IMR-90 (cell line): ENCODE measurements around the gene SUGP2. TPM values are rescaled to one million over a fixed set of nuclear protein-coding genes. Genes with fewer than 3 reads are reported as not detected.

Experiments used
- ATAC-seq: fragments of 200-7000 bp; cut with Tn5 transposase; 2 replicates; pipeline ENCODE4 v1.9.1; 2020; ENCODE audit warnings: low read depth, mild to moderate bottlenecking, moderate library complexity
- BruUV-seq: library from RNA; stranded (reverse); fragments of 400-500 nt; replicated peaks from 2 replicates; lab custom pipeline; 2021; lab: Mats Ljungman, UMichigan
- CTCF ChIA-PET: fragments of 300-600 bp; formaldehyde crosslinking; extraction: SDS; loops from one replicate; lab custom pipeline; 2021; ENCODE audit warnings: antibody characterized with exemption; lab: Yijun Ruan, JAX
- POLR2A ChIA-PET: fragments of 300-600 bp; sonication (Branson Sonifier 250); formaldehyde crosslinking; loops from one replicate; lab custom pipeline; 2022; ENCODE audit warnings: antibody characterized with exemption; ENCODE audit not compliant: unreplicated experiment; lab: Charles Lee
- DNase-seq: peaks from one replicate; pipeline ENCODE4 v3.0.0; 2013
- H2AFZ ChIP-seq: replicated peaks from 2 replicates; pipeline ENCODE3; 2013; ENCODE audit warnings: low read length, mild to moderate bottlenecking; ENCODE audit not compliant: poor library complexity
- H2AK5ac ChIP-seq: 2 replicates; pipeline ENCODE4 v1.6.1; 2013; ENCODE audit warnings: low read depth, low read length, inconsistent platforms
- H2AK9ac ChIP-seq: replicated peaks from 2 replicates; pipeline ENCODE3; 2013; ENCODE audit warnings: mild to moderate bottlenecking, low read depth, low read length, moderate library complexity; ENCODE audit not compliant: poor library complexity
- H2BK120ac ChIP-seq: 2 replicates; pipeline ENCODE4 v1.6.1; 2013; ENCODE audit warnings: low read depth, low read length, inconsistent platforms
- H2BK15ac ChIP-seq: 3 replicates; pipeline ENCODE4 v1.6.1; 2013; ENCODE audit warnings: low read depth, low read length, inconsistent platforms
- H2BK20ac ChIP-seq: 2 replicates; pipeline ENCODE4 v1.6.1; 2013; ENCODE audit warnings: low read depth, mild to moderate bottlenecking, inconsistent platforms, low read length, moderate library complexity
- H2BK5ac ChIP-seq: 2 replicates; pipeline ENCODE4 v1.6.1; 2013; ENCODE audit warnings: mild to moderate bottlenecking, low read depth, low read length, inconsistent platforms; ENCODE audit not compliant: poor library complexity, severe bottlenecking
- H3K14ac ChIP-seq: replicated peaks from 2 replicates; pipeline ENCODE4 v1.6.1; 2013; ENCODE audit warnings: low read depth, low read length, inconsistent platforms
- H3K18ac ChIP-seq: 2 replicates; pipeline ENCODE4 v1.6.1; 2013; ENCODE audit warnings: low read depth, low read length, control low read depth
- H3K23ac ChIP-seq: 2 replicates; pipeline ENCODE4 v1.6.1; 2013; ENCODE audit warnings: low read depth, low read length, inconsistent platforms
- H3K27ac ChIP-seq: 2 replicates; pipeline ENCODE4 v1.5.1; 2013; ENCODE audit warnings: mild to moderate bottlenecking, control low read depth, low read length; ENCODE audit not compliant: insufficient read depth
- H3K27me3 ChIP-seq: 2 replicates; pipeline ENCODE4 v1.6.1; 2013; ENCODE audit warnings: low read length; ENCODE audit not compliant: control insufficient read depth, insufficient read depth
- H3K36me3 ChIP-seq: 2 replicates; pipeline ENCODE4 v1.6.1; 2013; ENCODE audit warnings: low read length, mixed read lengths; ENCODE audit not compliant: control insufficient read depth, insufficient read depth
- H3K4ac ChIP-seq: 2 replicates; pipeline ENCODE4 v1.6.1; 2013; ENCODE audit warnings: low read depth, low read length, inconsistent platforms
- H3K4me1 ChIP-seq: 2 replicates; pipeline ENCODE4 v1.6.1; 2013; ENCODE audit warnings: low read length, mixed read lengths; ENCODE audit not compliant: control insufficient read depth, insufficient read depth
- H3K4me2 ChIP-seq: 2 replicates; pipeline ENCODE4 v1.6.1; 2013; ENCODE audit warnings: low read depth, mild to moderate bottlenecking, control low read depth, low read length, moderate library complexity
- H3K4me3 ChIP-seq: 2 replicates; pipeline ENCODE4 v1.5.1; 2013; ENCODE audit warnings: low read depth, mild to moderate bottlenecking, control low read depth, low read length, moderate library complexity; ENCODE audit not compliant: insufficient read depth
- H3K56ac ChIP-seq: 2 replicates; pipeline ENCODE4 v1.6.1; 2013; ENCODE audit warnings: low read length, inconsistent platforms; ENCODE audit not compliant: insufficient read depth; ENCODE audit errors: extremely low read depth
- H3K79me1 ChIP-seq, 2 experiments: 2 replicates each; pipeline ENCODE4 v1.6.1; 2013; ENCODE audit warnings: low read length in 2 of 2, inconsistent platforms in 1 of 2, low read depth in 1 of 2
- H3K9ac ChIP-seq: 2 replicates; pipeline ENCODE4 v1.6.1; 2013; ENCODE audit warnings: low read depth, low read length, control low read depth
- H3K9me1 ChIP-seq: 2 replicates; pipeline ENCODE4 v1.6.1; 2013; ENCODE audit warnings: low read length, inconsistent platforms; ENCODE audit not compliant: insufficient read depth
- H3K9me3 ChIP-seq: 2 replicates; pipeline ENCODE4 v1.6.1; 2013; ENCODE audit warnings: low read length; ENCODE audit not compliant: control insufficient read depth, insufficient read depth
- H4K20me1 ChIP-seq: 2 replicates; pipeline ENCODE4 v1.6.1; 2013; ENCODE audit warnings: low read length, inconsistent platforms; ENCODE audit not compliant: insufficient read depth
- H4K5ac ChIP-seq: 2 replicates; pipeline ENCODE4 v1.6.1; 2013; ENCODE audit warnings: mild to moderate bottlenecking, low read depth, low read length, control low read depth
- H4K8ac ChIP-seq, 2 experiments: 2 replicates each; pipeline ENCODE4 v1.6.1; 2013; ENCODE audit warnings: low read depth in 2 of 2, low read length in 2 of 2, control low read depth in 1 of 2, inconsistent platforms in 1 of 2
- H4K91ac ChIP-seq: 2 replicates; pipeline ENCODE4 v1.6.1; 2013; ENCODE audit warnings: low read depth, low read length, inconsistent platforms; ENCODE audit not compliant: insufficient read depth
- CEBPB ChIP-seq: IDR thresholded peaks from 2 replicates; pipeline ENCODE4 v1.6.1; 2012; ENCODE audit warnings: low read depth, low read length, improper control_type of control experiment
- MXI1 ChIP-seq: IDR thresholded peaks from 2 replicates; pipeline ENCODE4 v1.6.1; 2012; ENCODE audit warnings: low read depth, mild to moderate bottlenecking, low read length, moderate library complexity, borderline replicate concordance
- RAD21 ChIP-seq: IDR thresholded peaks from 2 replicates; pipeline ENCODE4 v1.6.1; 2012; ENCODE audit warnings: low read length, improper control_type of control experiment
- RCOR1 ChIP-seq: IDR thresholded peaks from 2 replicates; pipeline ENCODE4 v1.6.1; 2012; ENCODE audit warnings: mild to moderate bottlenecking, low read length, improper control_type of control experiment; ENCODE audit not compliant: insufficient replicate concordance
- WGBS, 2 experiments: methylation state at CpG; one replicate each; pipeline versions ENCODE4 v1.1.5 to v1.1.7; 2013; ENCODE audit warnings: missing lambda C conversion rate in 2 of 2; ENCODE audit not compliant: insufficient read length in 1 of 2; ENCODE audit errors: extremely low coverage in 2 of 2; 5-methylcytosine and 5-hydroxymethylcytosine counted together
- dilution Hi-C: fragments of 300-500 bp; cut with HindIII; formaldehyde crosslinking; loops from one replicate; pipeline ENCODE4 v1.14.3; 2018; ENCODE audit warnings: low sequenced_read_pairs; ENCODE audit not compliant: unreplicated experiment
- in situ Hi-C: fragments of 300-500 bp; cut with MboI; formaldehyde crosslinking; loops from 3 replicates; pipeline ENCODE4 v1.14.3; 2019; ENCODE audit warnings: low sequenced_read_pairs, inconsistent platforms, mixed read lengths
- intact Hi-C: fragments of 100-400 bp; cut with micrococcal nuclease; formaldehyde crosslinking; loops from 2 replicates; pipeline ENCODE4 v1.10.0; 2022
- polyA plus RNA-seq, 3 experiments: library from polyadenylated mRNA; depleted of rRNA; stranded (reverse); fragments of >200 nt; gene quantifications; 2 replicates each; pipeline ENCODE4 v1.2.3, GENCODE V29; 2012; ENCODE audit warnings: low replicate concordance in 1 of 3
- total RNA-seq: library from RNA; depleted of rRNA; stranded (reverse); fragments of >200 nt; gene quantifications from 2 replicates; pipeline ENCODE4 v1.2.3, GENCODE V29; 2012

Gene SUGP2
- total and polyA plus RNA-seq, 2 of the 4 experiments (the other 2 are of a cell fraction): 25.8 to 69.2 TPM

- Histone ChIP-seq H3K9ac (no peak overlapping the region), H2AK9ac (no peak overlapping the region), H3K9me1 (no peaks in the 10 kb centered on the region), H3K4me3 (no peak overlapping the region), H4K8ac (no peak overlapping the region), H3K27ac (peak overlapping the region; percentile 5; the same call in 1 of the 2 replicates), H3K56ac (no peak overlapping the region), H2AFZ (no peak overlapping the region), H3K27me3 (no peaks in the 10 kb centered on the region), H2BK15ac (no peak overlapping the region), H3K4me2 (no peak overlapping the region), H3K4me1 (peaks cover 7% of the 10 kb centered on the region), H2BK5ac (no peak overlapping the region), H2BK120ac (no peak overlapping the region), H3K18ac (no peak overlapping the region), H3K36me3 (peaks cover 53% of the 10 kb centered on the region), H4K20me1 (peaks cover 23% of the 10 kb centered on the region), H3K9me3 (no peaks in the 10 kb centered on the region), H4K5ac (no peak overlapping the region), H3K14ac (no peak overlapping the region), H2BK20ac (no peak overlapping the region), H2AK5ac (peak overlapping the region; percentile 56; the same call in 1 of the 2 replicates), H4K91ac (no peak overlapping the region), H3K23ac (no peak overlapping the region), H3K4ac (no peak overlapping the region), H3K79me1 (peaks cover 3 to 41% of the 10 kb centered on the region in 2 experiments; a peak in 3 of 4 replicates)
- TF ChIP-seq RCOR1 (no peak), RAD21 (no peak), CEBPB (0 out of 2 replicates have a peak, but pooled peaks have one; percentile 21), MXI1 (no peak)
- dilution Hi-C loops (no loop called here), intact Hi-C loops (no loop called here), in situ Hi-C loops (no loop called here)
- no peak for ATAC-seq
- DNase-seq: no peak
- no TSS peak for BruUV-seq
- ChIA-PET POLR2A (interaction anchor here (0.6 kb wide), 1 partner anchor 34 kb away, joined by 3 read pairs; no protein-coding TSS in a partner anchor), CTCF (interaction anchor here (0.7 to 1.2 kb wide), 4 partner anchors 10 to 114 kb away, joined by 3 to 5 read pairs (median 4); partner anchors contain the start of gene CERS1)
- 100% methylated on average over 5 of the region's 10 CpGs; no CpG with 5 or more reads in 1 of the 2 experiments for WGBS, 2 experiments
Observed at GRCh38 chr19:18996351-18996750, 37.0 kb downstream of the SUGP2 start.
